PC-3 (cell line): ENCODE measurements around the gene TRAF3. TPM values are rescaled to one million over a fixed set of nuclear protein-coding genes. Genes with fewer than 3 reads are reported as not detected.

Experiments
- ATAC-seq: fragments of 200-7000 bp; cut with Tn5 transposase; 2 replicates; pipeline ENCODE4 v1.9.1; 2020; ENCODE audit warnings: mild to moderate bottlenecking, moderate library complexity
- BruUV-seq: library from RNA; stranded (reverse); fragments of 400-500 nt; replicated peaks from 2 replicates; lab custom pipeline; 2021; lab: Mats Ljungman, UMichigan
- CTCF ChIA-PET: fragments of 300-600 bp; sonication (Branson Sonifier 250); formaldehyde crosslinking; loops from one replicate; lab custom pipeline; 2022; ENCODE audit warnings: antibody characterized with exemption; lab: Charles Lee
- POLR2A ChIA-PET: fragments of 300-600 bp; sonication (Branson Sonifier 250); formaldehyde crosslinking; loops from one replicate; lab custom pipeline; 2022; ENCODE audit warnings: antibody characterized with exemption; ENCODE audit not compliant: unreplicated experiment; lab: Charles Lee
- DNase-seq: peaks from one replicate; pipeline ENCODE4 v3.0.0-alpha.2; 2015
- H2AFZ ChIP-seq: fragments of 300-600 bp; sonication (generic); 2 replicates; pipeline ENCODE4 v1.6.0; 2016; ENCODE audit warnings: antibody characterized with exemption, low read length
- H3F3A ChIP-seq: fragments of 300-600 bp; sonication (generic); one replicate; pipeline ENCODE4 v1.6.0; 2017; ENCODE audit warnings: antibody characterized with exemption, low read length, control low read depth, mild to moderate bottlenecking; ENCODE audit not compliant: unreplicated experiment
- H3K27ac ChIP-seq: fragments of 300-600 bp; sonication (generic); 2 replicates; pipeline ENCODE4 v1.5.1; 2016; ENCODE audit warnings: mild to moderate bottlenecking, low read length
- H3K27me3 ChIP-seq: fragments of 300-600 bp; sonication (generic); 2 replicates; pipeline ENCODE4 v1.6.1; 2016; ENCODE audit warnings: low read length, mixed read lengths
- H3K36me3 ChIP-seq: fragments of 300-600 bp; sonication (generic); 2 replicates; pipeline ENCODE4 v1.6.1; 2016; ENCODE audit warnings: low read depth, mixed run types, low read length, mixed read lengths
- H3K4me1 ChIP-seq: fragments of 300-600 bp; sonication (generic); 2 replicates; pipeline ENCODE4 v1.5.1; 2016; ENCODE audit warnings: low read length; ENCODE audit not compliant: insufficient read depth
- H3K4me2 ChIP-seq: fragments of 300-600 bp; sonication (generic); 2 replicates; pipeline ENCODE4 v1.6.0; 2016; ENCODE audit warnings: low read length
- H3K4me3 ChIP-seq: fragments of 300-600 bp; sonication (generic); 2 replicates; pipeline ENCODE4 v1.5.1; 2016; ENCODE audit warnings: mild to moderate bottlenecking, low read length, mixed read lengths
- H3K79me2 ChIP-seq: fragments of 300-600 bp; sonication (generic); 2 replicates; pipeline ENCODE4 v1.6.1; 2017; ENCODE audit warnings: low read length, mixed read lengths
- H3K9ac ChIP-seq: fragments of 300-600 bp; sonication (generic); 2 replicates; pipeline ENCODE4 v1.6.0; 2016; ENCODE audit warnings: mild to moderate bottlenecking, low read length
- H3K9me2 ChIP-seq: fragments of 300-600 bp; sonication (generic); replicated peaks from 2 replicates; pipeline ENCODE4 v1.6.1; 2016; ENCODE audit warnings: mixed run types, low read length, mixed read lengths
- H3K9me3 ChIP-seq: fragments of 300-600 bp; sonication (generic); 2 replicates; pipeline ENCODE4 v1.6.1; 2016; ENCODE audit warnings: low read length, mixed read lengths
- H4K20me1 ChIP-seq: fragments of 300-600 bp; sonication (generic); 2 replicates; pipeline ENCODE4 v1.6.1; 2016; ENCODE audit warnings: low read length, mixed read lengths
- EZH2 ChIP-seq: fragments of 300-600 bp; sonication (generic); IDR thresholded peaks from one replicate; pipeline ENCODE4 v1.6.1; 2017; ENCODE audit warnings: antibody characterized with exemption, mild to moderate bottlenecking, low read length; ENCODE audit not compliant: unreplicated experiment
- EZH2phosphoT487 ChIP-seq: fragments of 300-600 bp; sonication (generic); IDR thresholded peaks from 2 replicates; pipeline ENCODE4 v1.6.1; 2018; ENCODE audit warnings: mild to moderate bottlenecking, antibody characterized with exemption, low read length, borderline replicate concordance
- intact Hi-C: fragments of 100-400 bp; cut with micrococcal nuclease; formaldehyde crosslinking; loops from 2 replicates; pipeline ENCODE4 v1.9.0; 2023
- total RNA-seq: library from RNA; depleted of rRNA; stranded (reverse); fragments of >200 nt; gene quantifications from 2 replicates; pipeline ENCODE4 v1.2.3, GENCODE V29; 2014
- TF ChIP-seq, protein P1 (sequence below): fragments of 300-600 bp; sonication (generic); conservative IDR thresholded peaks from 2 replicates; pipeline ENCODE4 v1.5.1; 2017; ENCODE audit warnings: antibody characterized with exemption, low read depth, mild to moderate bottlenecking, low read length

The TRAF3 gene
- total RNA-seq, 1 experiment from 2014 or later: 19.4 TPM

DNA sequence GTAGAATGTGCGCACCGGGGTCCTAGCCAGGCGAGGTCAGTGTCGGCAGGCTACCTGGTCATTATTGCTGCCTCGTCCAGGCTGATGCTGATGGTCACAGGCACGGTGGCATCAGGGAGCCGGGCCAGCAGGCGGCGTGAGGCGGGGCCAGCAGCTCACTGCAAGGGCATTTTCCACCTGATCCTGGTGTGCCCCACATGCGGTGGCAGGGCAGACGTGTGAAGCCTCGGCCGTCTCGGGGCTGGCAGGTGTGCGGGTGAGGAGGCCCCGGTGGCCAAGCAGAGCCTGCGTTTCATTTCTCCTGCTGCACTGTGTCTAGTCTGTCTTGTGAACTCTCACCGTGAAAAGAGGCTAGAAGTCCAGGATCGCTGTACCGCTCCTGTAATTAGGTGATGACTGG, 133.2 kb downstream of the TRAF3 start:
- intact Hi-C loops: loop anchor here (10.0 kb wide), 1 partner anchor 136 kb away; the partner anchor contains the start of gene TRAF3
- DNase-seq (no peak), ATAC-seq (no peak)
- H3K9me2 ChIP-seq: no peaks in the 10 kb centered on the region
- peaks cover 2% of the 10 kb centered on the region; the same call in 1 of the 2 replicates for H3K36me3 ChIP-seq
- H3F3A ChIP-seq: no peaks in the 10 kb centered on the region
- no peak overlapping the region for H3K9ac ChIP-seq
- H3K27ac ChIP-seq: no peak overlapping the region
- no peaks in the 10 kb centered on the region for H3K4me1 ChIP-seq
- H2AFZ ChIP-seq: no peak overlapping the region
- H3K4me3 ChIP-seq: no peak overlapping the region
- no peak for TF ChIP-seq EZH2
- TF ChIP-seq, protein P1, sequence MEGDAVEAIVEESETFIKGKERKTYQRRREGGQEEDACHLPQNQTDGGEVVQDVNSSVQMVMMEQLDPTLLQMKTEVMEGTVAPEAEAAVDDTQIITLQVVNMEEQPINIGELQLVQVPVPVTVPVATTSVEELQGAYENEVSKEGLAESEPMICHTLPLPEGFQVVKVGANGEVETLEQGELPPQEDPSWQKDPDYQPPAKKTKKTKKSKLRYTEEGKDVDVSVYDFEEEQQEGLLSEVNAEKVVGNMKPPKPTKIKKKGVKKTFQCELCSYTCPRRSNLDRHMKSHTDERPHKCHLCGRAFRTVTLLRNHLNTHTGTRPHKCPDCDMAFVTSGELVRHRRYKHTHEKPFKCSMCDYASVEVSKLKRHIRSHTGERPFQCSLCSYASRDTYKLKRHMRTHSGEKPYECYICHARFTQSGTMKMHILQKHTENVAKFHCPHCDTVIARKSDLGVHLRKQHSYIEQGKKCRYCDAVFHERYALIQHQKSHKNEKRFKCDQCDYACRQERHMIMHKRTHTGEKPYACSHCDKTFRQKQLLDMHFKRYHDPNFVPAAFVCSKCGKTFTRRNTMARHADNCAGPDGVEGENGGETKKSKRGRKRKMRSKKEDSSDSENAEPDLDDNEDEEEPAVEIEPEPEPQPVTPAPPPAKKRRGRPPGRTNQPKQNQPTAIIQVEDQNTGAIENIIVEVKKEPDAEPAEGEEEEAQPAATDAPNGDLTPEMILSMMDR: no peak
- TF ChIP-seq EZH2phosphoT487: no peak
- ChIA-PET POLR2A (interaction anchor here (0.7 kb wide), 1 partner anchor 26 kb away, joined by 4 read pairs; no protein-coding TSS in a partner anchor), CTCF (no interaction called here)
- BruUV-seq: no TSS peak
- H3K79me2 ChIP-seq: no peaks in the 10 kb centered on the region
- no peak overlapping the region for H3K4me2 ChIP-seq
- no peaks in the 10 kb centered on the region for H3K27me3 ChIP-seq
- H3K9me3 ChIP-seq: no peaks in the 10 kb centered on the region
- H4K20me1 ChIP-seq: no peaks in the 10 kb centered on the region

DNA sequence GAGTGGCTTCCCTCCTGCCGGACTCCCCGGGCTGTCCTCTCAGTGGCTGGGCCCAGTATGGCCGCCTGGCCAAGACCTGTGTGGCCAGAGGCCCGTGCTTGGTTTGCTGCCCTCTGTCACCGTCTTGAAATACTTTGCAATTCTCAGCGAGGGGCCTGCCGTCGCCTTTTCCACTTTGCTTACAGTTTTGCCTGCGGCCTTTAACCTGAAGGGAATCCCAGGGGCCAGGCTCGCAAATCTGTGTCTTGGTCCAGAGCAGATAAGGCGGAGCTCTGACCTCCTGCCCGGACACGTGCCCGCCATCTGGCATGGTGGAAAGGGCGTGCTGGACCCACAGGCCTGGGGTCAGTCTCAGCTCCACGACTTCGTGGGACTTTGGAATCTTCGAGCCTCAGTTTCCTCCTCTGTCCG, 134.3 kb downstream of the TRAF3 start:
- POLR2A ChIA-PET: no interaction called here
- H2AFZ ChIP-seq: no peak overlapping the region
- intact Hi-C loops: loop anchor here (10.0 kb wide), 1 partner anchor 137 kb away; the partner anchor contains the start of gene TRAF3

More for the DNA sequence above, 134.3 kb downstream of the TRAF3 start:
- no peaks in the 10 kb centered on the region for H3K36me3 ChIP-seq
- H3K9me3 ChIP-seq: no peaks in the 10 kb centered on the region
- CTCF ChIA-PET: no interaction called here
- ATAC-seq: no peak
- H3K27me3 ChIP-seq: no peaks in the 10 kb centered on the region
- TF ChIP-seq, protein P1: no peak
- no peak for TF ChIP-seq EZH2
- no peak for TF ChIP-seq EZH2phosphoT487
- no peaks in the 10 kb centered on the region for H3K79me2 ChIP-seq
- H3K4me1 ChIP-seq: no peaks in the 10 kb centered on the region
- H4K20me1 ChIP-seq: no peaks in the 10 kb centered on the region
- DNase-seq: no peak
- no peaks in the 10 kb centered on the region for H3K9me2 ChIP-seq
- H3F3A ChIP-seq: no peaks in the 10 kb centered on the region
- H3K4me3 ChIP-seq: no peak overlapping the region
- BruUV-seq: no TSS peak
- H3K4me2 ChIP-seq: no peak overlapping the region
- H3K9ac ChIP-seq: no peak overlapping the region
- no peak overlapping the region for H3K27ac ChIP-seq
